Stimulated activated memory B cell treated with anti-CD40 and anti-IgM and Interleukin-4, amounts not matched to agents 10 μg/mL and 1 μg/mL and 100 μg/mL, for 72 hours (primary cell): ENCODE measurements around the gene TRAK2.
"Not testable (repeated sequence)": the region's sequence is repeated elsewhere in the genome, so short reads cannot be mapped to it uniquely, and the experiment has no call there.

Experiments used
- ATAC-seq: fragments of 150-1000 bp; cut with Tn5 transposase; 2 replicates; pipeline ENCODE4 v1.10.0; 2021
- H3K27ac Mint-ChIP-seq: one replicate; pipeline ENCODE4 v1.8.0; 2022; ENCODE audit warnings: mild to moderate bottlenecking, mixed read lengths
- H3K27me3 Mint-ChIP-seq: one replicate; pipeline ENCODE4 v1.8.0; 2022; ENCODE audit warnings: mixed read lengths
- H3K36me3 Mint-ChIP-seq: one replicate; pipeline ENCODE4 v1.8.0; 2022; ENCODE audit warnings: mixed read lengths
- H3K4me1 Mint-ChIP-seq: one replicate; pipeline ENCODE4 v1.8.0; 2022; ENCODE audit warnings: mixed read lengths
- H3K4me3 Mint-ChIP-seq: one replicate; pipeline ENCODE4 v1.8.0; 2022; ENCODE audit warnings: mild to moderate bottlenecking, moderate library complexity, mixed read lengths
- H3K9me3 Mint-ChIP-seq: one replicate; pipeline ENCODE4 v1.8.0; 2022; ENCODE audit warnings: mixed read lengths

The TRAK2 gene

GRCh38 chr2:201465524-201465971 is 14.3 kb upstream of the TRAK2 start:
- no peak overlapping the region for H3K27ac Mint-ChIP-seq
- ATAC-seq = no peak
- H3K36me3 Mint-ChIP-seq = peaks cover 73% of the 10 kb centered on the region
- H3K9me3 Mint-ChIP-seq = peaks cover 3% of the 10 kb centered on the region
- H3K4me1 Mint-ChIP-seq = no peaks in the 10 kb centered on the region
- no peak overlapping the region for H3K4me3 Mint-ChIP-seq
- H3K27me3 Mint-ChIP-seq = no peaks in the 10 kb centered on the region

- ATAC-seq = no peak
- H3K9me3 Mint-ChIP-seq = peaks cover 6% of the 10 kb centered on the region
- H3K27ac Mint-ChIP-seq = no peak overlapping the region
- no peaks in the 10 kb centered on the region for H3K27me3 Mint-ChIP-seq
- peaks cover 76% of the 10 kb centered on the region for H3K36me3 Mint-ChIP-seq
- no peak overlapping the region for H3K4me3 Mint-ChIP-seq
- H3K4me1 Mint-ChIP-seq = no peaks in the 10 kb centered on the region
These were observed 13.3 kb upstream of the TRAK2 start for GRCh38 chr2:201464547-201464946.

- Mint-ChIP-seq H3K4me3 (no peak overlapping the region), H3K27ac (no peak overlapping the region), H3K27me3 (no peaks in the 10 kb centered on the region), H3K36me3 (peaks cover 65% of the 10 kb centered on the region), H3K4me1 (no peaks in the 10 kb centered on the region), H3K9me3 (peaks cover 6% of the 10 kb centered on the region)
- no peak for ATAC-seq
These were observed 9.3 kb upstream of the TRAK2 start for GRCh38 chr2:201460532-201460931.

- Mint-ChIP-seq H3K4me1 (no peaks in the 10 kb centered on the region), H3K9me3 (peaks cover 6% of the 10 kb centered on the region), H3K36me3 (peaks cover 49% of the 10 kb centered on the region), H3K4me3 (no peak overlapping the region), H3K27ac (no peak overlapping the region), H3K27me3 (no peaks in the 10 kb centered on the region)
- ATAC-seq = no peak
These were observed 7.1 kb upstream of the TRAK2 start for GRCh38 chr2:201458381-201458780.

GRCh38 chr2:201452922-201453643 is 1.8 kb upstream of the TRAK2 start:
- Mint-ChIP-seq H3K36me3 (no peaks in the 10 kb centered on the region), H3K27me3 (no peaks in the 10 kb centered on the region), H3K9me3 (no peaks in the 10 kb centered on the region), H3K4me1 (peaks cover under 1% of the 10 kb centered on the region), H3K27ac (no peak overlapping the region), H3K4me3 (no peak overlapping the region)
- no peak for ATAC-seq

GRCh38 chr2:201452058-201452921 is 1.0 kb upstream of the TRAK2 start:
- ATAC-seq = peak; percentile 64
- peaks cover 8% of the 10 kb centered on the region for H3K4me1 Mint-ChIP-seq
- no peaks in the 10 kb centered on the region for H3K36me3 Mint-ChIP-seq
- H3K27me3 Mint-ChIP-seq = no peaks in the 10 kb centered on the region
- peak overlapping the region; percentile 94 for H3K27ac Mint-ChIP-seq
- H3K9me3 Mint-ChIP-seq = no peaks in the 10 kb centered on the region
- H3K4me3 Mint-ChIP-seq = peak overlapping the region; percentile 97

- H3K9me3 Mint-ChIP-seq = no peaks in the 10 kb centered on the region
- H3K4me3 Mint-ChIP-seq = peak overlapping the region; percentile 97
- H3K27ac Mint-ChIP-seq = peak overlapping the region; percentile 94
- H3K4me1 Mint-ChIP-seq = peaks cover 20% of the 10 kb centered on the region
- ATAC-seq = peak; percentile 40
- H3K36me3 Mint-ChIP-seq = no peaks in the 10 kb centered on the region
- H3K27me3 Mint-ChIP-seq = no peaks in the 10 kb centered on the region
These were observed 335 bp downstream of the TRAK2 start for GRCh38 chr2:201450954-201451291.

- Mint-ChIP-seq H3K36me3 (no peaks in the 10 kb centered on the region), H3K4me3 (no peak overlapping the region), H3K9me3 (no peaks in the 10 kb centered on the region), H3K27ac (no peak overlapping the region), H3K27me3 (no peaks in the 10 kb centered on the region), H3K4me1 (peaks cover 27% of the 10 kb centered on the region)
- no peak for ATAC-seq
These were observed 2.6 kb downstream of the TRAK2 start for GRCh38 chr2:201448701-201449100.

- H3K27ac Mint-ChIP-seq = peak overlapping the region; percentile 52
- ATAC-seq = no peak
- H3K36me3 Mint-ChIP-seq = no peaks in the 10 kb centered on the region
- no peaks in the 10 kb centered on the region for H3K9me3 Mint-ChIP-seq
- peaks cover 27% of the 10 kb centered on the region for H3K4me1 Mint-ChIP-seq
- no peaks in the 10 kb centered on the region for H3K27me3 Mint-ChIP-seq
- H3K4me3 Mint-ChIP-seq = no peak overlapping the region
These were observed 3.2 kb downstream of the TRAK2 start for GRCh38 chr2:201448061-201448460.

GRCh38 chr2:201447086-201447485 is 4.2 kb downstream of the TRAK2 start:
- ATAC-seq = no peak
- Mint-ChIP-seq H3K4me1 (peaks cover 27% of the 10 kb centered on the region), H3K36me3 (no peaks in the 10 kb centered on the region), H3K27ac (no peak overlapping the region), H3K4me3 (no peak overlapping the region), H3K27me3 (no peaks in the 10 kb centered on the region), H3K9me3 (no peaks in the 10 kb centered on the region)

- no peaks in the 10 kb centered on the region for H3K27me3 Mint-ChIP-seq
- H3K36me3 Mint-ChIP-seq = peaks cover 6% of the 10 kb centered on the region
- no peak for ATAC-seq
- no peak overlapping the region for H3K27ac Mint-ChIP-seq
- peaks cover 42% of the 10 kb centered on the region for H3K4me1 Mint-ChIP-seq
- H3K4me3 Mint-ChIP-seq = no peak overlapping the region
- no peaks in the 10 kb centered on the region for H3K9me3 Mint-ChIP-seq
These were observed 6.4 kb downstream of the TRAK2 start for GRCh38 chr2:201444746-201445465.

GRCh38 chr2:201441409-201441808 is 9.8 kb downstream of the TRAK2 start:
- no peaks in the 10 kb centered on the region for H3K9me3 Mint-ChIP-seq
- H3K27me3 Mint-ChIP-seq = no peaks in the 10 kb centered on the region
- peak overlapping the region; percentile 74 for H3K27ac Mint-ChIP-seq
- H3K4me3 Mint-ChIP-seq = peak overlapping the region; percentile 60
- H3K4me1 Mint-ChIP-seq = peaks cover 38% of the 10 kb centered on the region
- no peak for ATAC-seq
- peaks cover 12% of the 10 kb centered on the region for H3K36me3 Mint-ChIP-seq

- H3K9me3 Mint-ChIP-seq = no peaks in the 10 kb centered on the region
- no peak for ATAC-seq
- H3K36me3 Mint-ChIP-seq = peaks cover 12% of the 10 kb centered on the region
- no peak overlapping the region for H3K4me3 Mint-ChIP-seq
- H3K4me1 Mint-ChIP-seq = peaks cover 25% of the 10 kb centered on the region
- no peaks in the 10 kb centered on the region for H3K27me3 Mint-ChIP-seq
- H3K27ac Mint-ChIP-seq = peak overlapping the region; percentile 23
These were observed 11.1 kb downstream of the TRAK2 start for GRCh38 chr2:201440182-201440581.

- Mint-ChIP-seq H3K4me1 (peaks cover 25% of the 10 kb centered on the region), H3K36me3 (peaks cover 12% of the 10 kb centered on the region)
- H3K4me3 Mint-ChIP-seq, ATAC-seq, H3K27ac Mint-ChIP-seq, H3K9me3 Mint-ChIP-seq, H3K27me3 Mint-ChIP-seq: not testable (repeated sequence)
These were observed 11.8 kb downstream of the TRAK2 start for GRCh38 chr2:201439336-201439922.

- Mint-ChIP-seq H3K27me3 (no peaks in the 10 kb centered on the region), H3K4me1 (peaks cover 18% of the 10 kb centered on the region), H3K27ac (no peak overlapping the region), H3K9me3 (no peaks in the 10 kb centered on the region), H3K36me3 (peaks cover 18% of the 10 kb centered on the region), H3K4me3 (no peak overlapping the region)
- ATAC-seq = no peak
These were observed 15.1 kb downstream of the TRAK2 start for GRCh38 chr2:201436141-201436540.
